OCI-LY3 (cell line): Measurements from ENCODE around the gene LSMEM2.

Experiments used
- H2AFZ ChIP-seq: fragments of 200-600, 300-600 bp; shearing (Covaris generic); 2 replicates; pipeline ENCODE4 v1.6.0; 2014; ENCODE audit warnings: antibody characterized with exemption, low read depth, low read length
- H3K27ac ChIP-seq: fragments of 200-600, 300-600 bp; sonication (generic); 2 replicates; pipeline ENCODE4 v1.5.1; 2014; ENCODE audit warnings: mild to moderate bottlenecking, low read length, moderate library complexity, mixed read lengths
- H3K27me3 ChIP-seq: fragments of 200-600, 300-600 bp; sonication (generic); 2 replicates; pipeline ENCODE4 v1.6.1; 2014; ENCODE audit warnings: low read depth, low read length, mixed read lengths
- H3K36me3 ChIP-seq: fragments of 200-600, 300-600 bp; sonication (generic); replicated peaks from 2 replicates; pipeline ENCODE3; 2014; ENCODE audit warnings: low read depth, low read length, mixed read lengths
- H3K4me1 ChIP-seq: fragments of 300-600, 200-600 bp; sonication (generic); 2 replicates; pipeline ENCODE4 v1.6.1; 2014; ENCODE audit warnings: low read length, mixed read lengths
- H3K4me2 ChIP-seq: fragments of 200-600, 300-600 bp; sonication (generic); 2 replicates; pipeline ENCODE4 v1.6.1; 2014; ENCODE audit warnings: low read length, mixed read lengths
- H3K4me3 ChIP-seq: fragments of 300-600, 200-600 bp; sonication (generic); 2 replicates; pipeline ENCODE4 v1.5.1; 2014; ENCODE audit warnings: antibody characterized with exemption, mild to moderate bottlenecking, low read length, moderate library complexity
- H3K79me2 ChIP-seq: fragments of 300-600, 200-600 bp; shearing (Covaris generic); 2 replicates; pipeline ENCODE4 v1.6.1; 2014; ENCODE audit warnings: mild to moderate bottlenecking, low read length, mixed read lengths
- H3K9ac ChIP-seq: fragments of 300-600, 200-600 bp; shearing (Covaris generic); 2 replicates; pipeline ENCODE4 v1.6.0; 2014; ENCODE audit warnings: mild to moderate bottlenecking, low read length, moderate library complexity
- H3K9me3 ChIP-seq: fragments of 200-600, 300-600 bp; shearing (Covaris generic); 2 replicates; pipeline ENCODE4 v1.6.1; 2014; ENCODE audit warnings: low read length, mixed read lengths; ENCODE audit not compliant: insufficient read depth
- H4K20me1 ChIP-seq: fragments of 200-600, 300-600 bp; sonication (generic); 2 replicates; pipeline ENCODE4 v1.6.1; 2016; ENCODE audit warnings: low read length, mixed read lengths; ENCODE audit not compliant: insufficient read depth
- CTCF ChIP-seq: fragments of 200-600, 300-600 bp; sonication (generic); IDR thresholded peaks from 2 replicates; pipeline ENCODE4 v1.5.1; 2014; ENCODE audit warnings: antibody characterized with exemption, low read length, low read depth
- EZH2phosphoT487 ChIP-seq: fragments of 200-600 bp; shearing (Covaris generic); IDR thresholded peaks from 2 replicates; pipeline ENCODE4 v1.6.1; 2018; ENCODE audit warnings: antibody characterized with exemption, mixed run types, low read depth

LSMEM2 gene

GRCh38 chr3:50327943-50328691 lies 49.2 kb downstream of the LSMEM2 start, which contains the start of gene TUSC2:
Gene TUSC2 (minus strand): TSS chr3:50328223. CDS start chr3:50328099, 124 bp downstream.
- peaks cover 2% of the 10 kb centered on the region; the same call in 1 of the 2 replicates for H4K20me1 ChIP-seq
- no peak within 1 kb of the TSS for H2AFZ ChIP-seq
- H3K9me3 ChIP-seq, result no peaks in the 10 kb centered on the region
- H3K27me3 ChIP-seq, result no peaks in the 10 kb centered on the region
- H3K36me3 ChIP-seq, result peaks cover 38% of the 10 kb centered on the region
- H3K4me3 ChIP-seq, result peak within 1 kb of the TSS; percentile 91
- peaks cover 14% of the 10 kb centered on the region for H3K4me1 ChIP-seq
- peak within 1 kb of the TSS; percentile 81 for H3K9ac ChIP-seq
- peak within 1 kb of the TSS; percentile 22 for H3K27ac ChIP-seq
- no peak for TF ChIP-seq CTCF
- no peak for TF ChIP-seq EZH2phosphoT487
- peaks cover 39% of the 10 kb centered on the region for H3K79me2 ChIP-seq
- H3K4me2 ChIP-seq, result peak within 1 kb of the TSS; percentile 93

DNA sequence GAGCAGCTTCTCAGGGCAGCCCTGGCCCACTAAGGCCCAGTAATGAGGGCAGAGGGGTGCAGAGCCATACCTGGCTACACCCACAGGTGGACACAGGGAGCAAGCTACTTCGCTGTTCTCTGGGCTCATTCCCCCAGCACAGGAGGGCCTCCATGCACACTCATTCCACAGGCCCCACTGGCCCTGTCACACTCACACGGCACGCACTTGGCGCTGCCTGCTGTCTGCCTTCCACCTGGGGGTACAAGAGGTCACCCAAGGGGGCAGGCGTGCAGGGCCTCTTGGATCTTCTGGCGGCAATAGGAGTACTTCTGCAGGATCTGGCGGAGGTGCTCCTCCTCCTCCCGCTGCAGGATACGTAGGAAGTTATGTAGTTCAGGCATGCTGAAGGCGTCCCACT lies 51.4 kb downstream of the LSMEM2 start:
- H3K4me2 ChIP-seq, result no peak overlapping the region
- H3K4me3 ChIP-seq, result no peak overlapping the region
- TF ChIP-seq EZH2phosphoT487 (no peak), CTCF (no peak)
- H4K20me1 ChIP-seq, result peaks cover 15% of the 10 kb centered on the region
- H3K79me2 ChIP-seq, result peaks cover 61% of the 10 kb centered on the region
- no peak overlapping the region for H3K27ac ChIP-seq
- no peak overlapping the region for H2AFZ ChIP-seq
- no peaks in the 10 kb centered on the region for H3K27me3 ChIP-seq
- H3K4me1 ChIP-seq, result peaks cover 16% of the 10 kb centered on the region
- H3K36me3 ChIP-seq, result peaks cover 45% of the 10 kb centered on the region
- H3K9ac ChIP-seq, result no peak overlapping the region
- no peaks in the 10 kb centered on the region for H3K9me3 ChIP-seq

- Histone ChIP-seq H3K79me2 (peaks cover 68% of the 10 kb centered on the region), H3K27me3 (no peaks in the 10 kb centered on the region), H3K4me1 (peaks cover 25% of the 10 kb centered on the region), H3K27ac (no peak overlapping the region), H3K4me2 (no peak overlapping the region), H3K36me3 (peaks cover 51% of the 10 kb centered on the region), H3K9me3 (no peaks in the 10 kb centered on the region), H2AFZ (no peak overlapping the region), H3K4me3 (no peak overlapping the region), H3K9ac (no peak overlapping the region), H4K20me1 (peaks cover 15% of the 10 kb centered on the region)
- no peak for TF ChIP-seq EZH2phosphoT487
- TF ChIP-seq CTCF, result no peak
Observed at GRCh38 chr3:50331364-50331907, 52.5 kb downstream of the LSMEM2 start.

GRCh38 chr3:50333744-50334328 lies 54.9 kb downstream of the LSMEM2 start:
- Histone ChIP-seq H3K4me1 (peaks cover 18% of the 10 kb centered on the region), H3K4me3 (no peak overlapping the region), H2AFZ (no peak overlapping the region), H3K36me3 (peaks cover 53% of the 10 kb centered on the region), H3K4me2 (no peak overlapping the region), H4K20me1 (peaks cover 15% of the 10 kb centered on the region), H3K79me2 (peaks cover 71% of the 10 kb centered on the region), H3K9me3 (no peaks in the 10 kb centered on the region), H3K9ac (no peak overlapping the region), H3K27me3 (no peaks in the 10 kb centered on the region), H3K27ac (no peak overlapping the region)
- TF ChIP-seq CTCF (no peak), EZH2phosphoT487 (no peak)
